ENCODE results near the gene C11orf21. TPM values are rescaled to one million over a fixed set of nuclear protein-coding genes. Genes with fewer than 3 reads are reported as not detected.

C11orf21 gene
- total RNA-seq, 2 donors from 2014 or later = 13.6 to 16.6 TPM

DNA sequence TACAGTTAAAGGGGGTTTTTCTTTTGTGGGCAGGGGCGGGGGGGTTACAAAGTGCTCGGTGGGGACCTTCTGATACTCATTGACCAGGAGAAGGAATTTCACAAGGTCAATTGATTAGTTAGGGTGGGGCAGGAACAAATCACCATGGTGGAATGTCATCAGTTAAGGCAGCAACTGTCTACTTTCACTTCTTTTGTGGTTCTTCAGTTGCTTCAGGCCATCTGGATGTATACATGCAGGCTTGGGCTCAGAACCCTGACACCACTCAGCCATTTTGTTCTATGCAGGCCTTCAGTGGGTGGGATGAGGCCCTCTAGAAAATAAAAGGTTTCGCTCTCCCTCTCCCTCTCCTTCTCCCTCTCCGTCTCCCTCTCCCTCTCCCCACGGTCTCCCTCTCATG, 29.7 kb upstream of the C11orf21 start:
- H3K27ac Mint-ChIP-seq = no peak overlapping the region
- peaks cover 0 to 4% of the 10 kb centered on the region in 2 donors for H3K36me3 Mint-ChIP-seq (ENCODE audit: insufficient read depth in 2 of 2)
- H3K9me3 Mint-ChIP-seq = peaks cover 0 to 2% of the 10 kb centered on the region in 2 donors
- no peak for ATAC-seq (replicated peaks in 1 of 2)
- H3K27me3 Mint-ChIP-seq (ENCODE audit: low read depth) = peaks cover 17% of the 10 kb centered on the region
- no peaks in the 10 kb centered on the region for H3K4me1 Mint-ChIP-seq (ENCODE audit: low read depth)
- DNase-seq = no peak
- H3K4me3 Mint-ChIP-seq = no peak overlapping the region

DNA sequence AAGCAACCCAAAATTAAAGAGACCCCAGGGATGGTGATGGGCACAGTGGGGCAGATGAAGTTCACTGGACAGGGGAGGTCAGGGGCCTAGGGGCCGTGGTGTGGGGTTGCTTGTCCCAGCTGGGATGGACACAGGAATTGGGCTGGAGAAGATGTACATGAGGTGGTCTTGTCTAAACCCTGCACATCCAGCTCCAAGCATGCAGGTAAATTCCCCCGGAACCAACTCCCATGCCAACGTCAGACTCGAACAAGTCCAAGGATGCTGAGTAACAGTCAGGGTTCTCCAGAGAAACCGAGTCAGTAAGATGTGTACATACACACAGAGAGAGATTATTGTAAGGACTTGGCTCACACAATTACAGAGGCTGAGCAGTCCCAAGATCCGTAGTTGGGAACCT, 29.0 kb upstream of the C11orf21 start:
- no peak for ATAC-seq (replicated peaks in 1 of 2)
- peaks cover 0 to 4% of the 10 kb centered on the region in 2 donors for H3K36me3 Mint-ChIP-seq (ENCODE audit: insufficient read depth in 2 of 2)
- no peak for DNase-seq
- H3K27me3 Mint-ChIP-seq (ENCODE audit: low read depth) = peaks cover 20% of the 10 kb centered on the region
- H3K9me3 Mint-ChIP-seq = peaks cover 2% of the 10 kb centered on the region in 2 donors
- no peak overlapping the region for H3K4me3 Mint-ChIP-seq
- H3K4me1 Mint-ChIP-seq (ENCODE audit: low read depth) = no peaks in the 10 kb centered on the region
- no peak overlapping the region for H3K27ac Mint-ChIP-seq

DNA sequence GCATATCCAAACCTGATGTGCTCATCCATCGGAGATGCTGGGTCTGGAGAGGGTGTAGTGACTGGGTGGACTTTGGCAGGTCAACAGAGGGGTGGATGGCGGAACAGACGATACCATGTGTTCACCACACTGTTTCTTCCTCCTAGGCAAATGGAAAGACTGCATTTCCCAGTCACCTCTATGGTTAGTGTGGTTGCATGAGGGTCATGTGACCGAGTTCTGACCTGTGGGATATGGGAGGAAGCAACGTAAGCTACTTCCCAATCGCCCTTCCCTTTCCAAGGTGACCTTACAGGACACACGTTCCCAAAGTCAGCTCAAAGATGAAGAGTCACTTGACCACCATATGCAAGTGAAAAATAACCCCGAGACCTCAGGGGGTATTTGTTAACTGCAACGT, 27.8 kb upstream of the C11orf21 start:
- no peak for DNase-seq
- Mint-ChIP-seq H3K4me1 (ENCODE audit: low read depth) (no peaks in the 10 kb centered on the region), H3K27me3 (ENCODE audit: low read depth) (peaks cover 24% of the 10 kb centered on the region), H3K9me3 (peaks cover 2% of the 10 kb centered on the region in 2 donors), H3K27ac (no peak overlapping the region), H3K36me3 (ENCODE audit: insufficient read depth in 2 of 2) (peaks cover 3 to 4% of the 10 kb centered on the region in 2 donors), H3K4me3 (no peak overlapping the region)
- ATAC-seq (replicated peaks in 1 of 2) = no peak

DNA sequence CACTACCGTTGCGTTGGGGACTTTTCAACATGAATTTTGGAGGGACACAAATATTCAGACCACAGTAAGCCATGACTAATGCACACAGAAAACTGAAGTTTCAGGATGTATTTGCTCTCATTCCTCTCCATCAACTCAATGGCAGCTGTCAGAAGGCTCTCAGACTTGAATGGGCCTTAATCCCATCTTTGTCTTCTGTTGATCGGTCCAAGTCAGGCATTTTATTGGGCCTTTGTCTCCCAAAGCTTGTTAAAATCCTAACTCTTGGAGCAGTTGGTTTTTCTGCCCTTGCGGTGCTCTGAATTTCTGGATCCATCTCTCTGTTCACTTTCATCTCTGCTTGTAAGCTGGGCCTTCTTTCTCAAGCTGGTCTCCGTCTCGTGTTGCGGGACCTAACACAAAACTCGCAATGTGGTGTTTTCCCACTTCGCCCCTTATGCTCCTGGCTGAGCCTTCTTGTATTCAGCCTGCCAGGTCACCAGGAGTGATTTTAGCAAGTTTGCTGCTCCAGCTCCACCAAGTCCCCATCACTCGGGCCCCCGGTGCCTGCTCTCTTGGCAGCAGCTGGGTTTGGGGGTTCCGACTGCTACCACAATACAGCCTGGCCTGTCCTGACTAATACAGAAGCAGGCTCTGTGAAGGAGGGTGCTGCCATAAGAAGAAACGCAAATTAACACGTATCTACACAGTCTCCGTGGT, 27.1 kb upstream of the C11orf21 start:
- H3K36me3 Mint-ChIP-seq (ENCODE audit: insufficient read depth in 2 of 2) = peaks cover 4% of the 10 kb centered on the region in 2 donors
- DNase-seq (no peak), ATAC-seq (replicated peaks in 1 of 2) (no peak)
- no peaks in the 10 kb centered on the region for H3K4me1 Mint-ChIP-seq (ENCODE audit: low read depth)
- H3K4me3 Mint-ChIP-seq = no peak overlapping the region
- no peak overlapping the region for H3K27ac Mint-ChIP-seq
- peaks cover 2 to 3% of the 10 kb centered on the region in 2 donors for H3K9me3 Mint-ChIP-seq
- H3K27me3 Mint-ChIP-seq (ENCODE audit: low read depth) = peaks cover 24% of the 10 kb centered on the region

DNA sequence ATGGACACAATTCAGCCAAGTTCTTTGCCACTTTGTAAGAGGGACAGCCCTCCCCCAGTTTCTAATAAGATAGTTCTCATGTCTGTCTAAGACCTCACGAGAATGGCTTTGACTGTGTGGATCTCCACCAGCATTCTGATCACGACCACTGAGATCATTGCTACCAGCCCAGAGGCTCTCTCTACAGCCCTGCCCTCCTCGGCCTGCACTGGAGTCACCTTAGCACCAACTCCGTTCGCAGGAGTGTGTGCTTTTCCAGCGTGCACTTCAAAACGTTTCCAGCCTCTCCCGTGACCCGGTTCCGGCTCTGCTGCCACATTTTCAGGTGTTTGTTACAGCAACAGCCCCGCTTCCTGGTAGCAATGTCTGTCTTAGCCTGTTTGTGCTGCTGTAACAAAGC, 26.3 kb upstream of the C11orf21 start:
- no peak for ATAC-seq (replicated peaks in 1 of 2)
- DNase-seq = no peak
- H3K4me1 Mint-ChIP-seq (ENCODE audit: low read depth) = no peaks in the 10 kb centered on the region
- H3K36me3 Mint-ChIP-seq (ENCODE audit: insufficient read depth in 2 of 2) = peaks cover 4% of the 10 kb centered on the region in 2 donors
- no peak overlapping the region for H3K4me3 Mint-ChIP-seq
- no peak overlapping the region for H3K27ac Mint-ChIP-seq
- peaks cover 2 to 3% of the 10 kb centered on the region in 2 donors for H3K9me3 Mint-ChIP-seq
- peaks cover 24% of the 10 kb centered on the region for H3K27me3 Mint-ChIP-seq (ENCODE audit: low read depth)

DNA sequence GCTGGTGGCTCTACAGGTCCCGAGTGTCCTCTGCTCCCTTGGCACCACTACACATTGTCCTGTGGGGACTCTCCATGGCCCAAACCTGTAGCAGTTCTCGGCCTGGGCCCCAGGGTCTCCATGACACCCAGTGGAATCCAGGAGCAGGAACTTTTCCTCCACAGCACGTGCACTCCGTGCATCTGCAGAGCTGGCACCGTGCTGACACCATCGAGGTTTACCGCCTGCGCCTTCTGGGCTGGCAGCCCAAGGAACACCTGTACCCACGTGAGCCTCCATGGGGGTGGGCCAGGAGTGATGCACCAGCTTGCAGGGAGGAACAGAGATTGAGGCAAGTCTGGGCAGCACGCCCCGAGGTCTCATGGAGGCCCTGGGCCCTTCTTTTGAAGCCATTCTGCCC, 25.3 kb upstream of the C11orf21 start:
- Mint-ChIP-seq H3K4me1 (ENCODE audit: low read depth) (no peaks in the 10 kb centered on the region), H3K27ac (no peak overlapping the region), H3K4me3 (no peak overlapping the region), H3K36me3 (ENCODE audit: insufficient read depth in 2 of 2) (peaks cover 4% of the 10 kb centered on the region in 2 donors), H3K27me3 (ENCODE audit: low read depth) (peaks cover 24% of the 10 kb centered on the region), H3K9me3 (peaks cover 3 to 5% of the 10 kb centered on the region in 2 donors)
- DNase-seq = no peak
- no peak for ATAC-seq (replicated peaks in 1 of 2)

DNA sequence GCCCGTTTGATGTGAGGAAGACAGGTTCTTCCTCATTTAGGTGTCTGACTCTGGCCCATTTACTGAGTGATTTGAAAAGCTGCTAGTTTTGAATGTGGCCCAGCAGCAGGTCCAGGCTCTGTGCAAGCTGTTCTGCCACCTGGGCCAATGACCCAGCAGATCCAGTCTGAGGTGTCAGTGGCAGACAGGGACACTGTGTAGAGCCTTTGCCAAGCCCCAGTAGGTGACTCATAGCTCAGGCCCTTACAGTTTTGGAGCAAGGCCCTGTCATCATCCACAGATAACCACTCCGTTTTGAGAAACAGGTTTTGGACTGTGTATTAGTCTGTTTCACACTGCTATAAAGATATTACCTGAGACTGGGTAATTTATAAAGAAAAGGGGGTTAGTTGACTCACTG, 24.0 kb upstream of the C11orf21 start:
- peaks cover 24% of the 10 kb centered on the region for H3K27me3 Mint-ChIP-seq (ENCODE audit: low read depth)

DNA sequence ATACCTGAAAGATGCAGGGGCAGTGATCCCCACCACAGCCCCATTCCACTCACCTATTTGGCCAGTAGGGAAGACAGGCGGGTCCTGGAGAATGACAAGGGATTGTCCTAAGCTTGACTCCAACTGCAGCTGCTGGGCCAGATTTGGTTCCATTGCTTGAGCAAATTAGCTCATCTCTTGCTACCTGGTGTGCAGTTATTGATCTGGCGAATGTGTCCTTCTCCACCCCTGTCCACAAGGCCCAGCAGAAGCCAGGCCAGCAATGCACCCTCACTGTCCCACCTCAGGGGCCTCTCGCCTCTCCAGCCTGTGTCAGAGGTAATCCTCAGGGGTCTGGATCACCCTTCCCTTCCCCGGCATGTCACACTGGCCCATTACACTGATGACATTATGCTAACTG, 23.4 kb upstream of the C11orf21 start:
- Mint-ChIP-seq H3K4me1 (ENCODE audit: low read depth) (no peaks in the 10 kb centered on the region), H3K4me3 (no peak overlapping the region), H3K36me3 (ENCODE audit: insufficient read depth in 2 of 2) (peaks cover 0 to 4% of the 10 kb centered on the region in 2 donors), H3K27ac (no peak overlapping the region), H3K27me3 (ENCODE audit: low read depth) (peaks cover 24% of the 10 kb centered on the region), H3K9me3 (peaks cover 1 to 5% of the 10 kb centered on the region in 2 donors)
- DNase-seq (no peak), ATAC-seq (replicated peaks in 1 of 2) (no peak)

More for the DNA sequence above, 24.0 kb upstream of the C11orf21 start:
- H3K27ac Mint-ChIP-seq = no peak overlapping the region
- ATAC-seq (replicated peaks in 1 of 2) (no peak), DNase-seq (no peak)
- H3K36me3 Mint-ChIP-seq (ENCODE audit: insufficient read depth in 2 of 2) = peaks cover 1 to 4% of the 10 kb centered on the region in 2 donors
- peaks cover 1 to 5% of the 10 kb centered on the region in 2 donors for H3K9me3 Mint-ChIP-seq
- no peaks in the 10 kb centered on the region for H3K4me1 Mint-ChIP-seq (ENCODE audit: low read depth)
- no peak overlapping the region for H3K4me3 Mint-ChIP-seq

DNA sequence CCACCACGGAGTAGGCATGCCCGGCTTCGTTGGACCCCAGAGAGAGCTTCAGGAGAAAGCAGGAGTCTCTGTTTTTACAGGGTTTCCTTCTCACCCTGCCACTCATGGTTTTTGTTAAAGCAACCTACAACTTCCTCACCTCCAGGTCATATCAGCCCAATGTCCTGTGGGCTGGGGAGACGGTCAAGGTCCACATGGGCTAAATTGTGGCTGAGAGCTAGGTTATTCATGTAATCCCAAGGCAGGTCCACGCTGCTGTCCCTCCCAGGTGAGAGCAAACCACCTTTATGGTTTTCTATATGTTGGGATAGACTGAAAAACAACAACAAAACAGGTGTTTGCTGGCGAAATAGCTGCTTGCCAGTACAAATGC, 19.6 kb upstream of the C11orf21 start:
- no peak overlapping the region for H3K4me3 Mint-ChIP-seq
- peaks cover 0 to 4% of the 10 kb centered on the region in 2 donors for H3K36me3 Mint-ChIP-seq (ENCODE audit: insufficient read depth in 2 of 2)
- DNase-seq (no peak), ATAC-seq (replicated peaks in 1 of 2) (no peak)
- peaks cover 1 to 5% of the 10 kb centered on the region in 2 donors for H3K9me3 Mint-ChIP-seq
- peaks cover 8% of the 10 kb centered on the region for H3K27me3 Mint-ChIP-seq (ENCODE audit: low read depth)
- no peak overlapping the region for H3K27ac Mint-ChIP-seq
- H3K4me1 Mint-ChIP-seq (ENCODE audit: low read depth) = no peaks in the 10 kb centered on the region

DNA sequence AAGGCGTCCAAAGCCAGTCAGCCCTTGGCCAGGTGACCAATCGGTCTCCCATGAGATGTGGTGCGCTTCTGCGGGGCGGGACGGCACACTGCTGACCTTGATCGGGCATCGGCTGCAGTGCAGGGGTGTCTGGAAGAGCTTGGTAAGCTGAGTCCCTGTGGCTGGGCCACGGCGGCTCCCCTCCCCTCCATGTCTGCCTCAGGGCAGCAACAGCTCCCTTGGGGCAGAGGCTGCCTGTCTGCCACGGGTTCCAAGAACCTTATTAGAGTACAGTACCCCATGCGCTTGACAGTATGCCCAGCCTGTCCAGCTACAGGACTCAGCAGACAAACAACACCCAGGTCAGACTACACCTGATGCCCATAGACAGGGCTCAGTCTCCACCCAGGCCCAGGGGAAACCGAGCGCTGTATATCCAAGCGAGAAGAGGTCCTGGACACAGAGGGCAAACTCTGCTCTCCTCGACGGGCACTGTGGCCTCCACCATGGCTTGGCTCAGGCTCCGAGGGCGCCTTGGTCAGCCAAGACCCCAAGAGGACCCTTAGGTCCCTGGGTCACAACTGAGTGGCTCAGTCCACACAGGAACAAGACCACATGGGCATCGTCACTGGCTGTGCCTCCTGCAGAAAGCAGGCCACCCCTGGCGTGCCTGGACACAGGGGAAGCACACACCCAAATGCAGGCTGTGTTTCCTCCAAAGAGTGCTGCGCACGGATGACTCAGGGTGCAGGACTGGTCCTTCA, 19.0 kb upstream of the C11orf21 start:
- Mint-ChIP-seq H3K9me3 (peaks cover 1 to 3% of the 10 kb centered on the region in 2 donors), H3K27me3 (ENCODE audit: low read depth) (peaks cover 5% of the 10 kb centered on the region), H3K27ac (no peak overlapping the region), H3K36me3 (ENCODE audit: insufficient read depth in 2 of 2) (peaks cover 0 to 4% of the 10 kb centered on the region in 2 donors), H3K4me1 (ENCODE audit: low read depth) (no peaks in the 10 kb centered on the region), H3K4me3 (no peak overlapping the region)
- ATAC-seq (replicated peaks in 1 of 2) (no peak), DNase-seq (no peak)

DNA sequence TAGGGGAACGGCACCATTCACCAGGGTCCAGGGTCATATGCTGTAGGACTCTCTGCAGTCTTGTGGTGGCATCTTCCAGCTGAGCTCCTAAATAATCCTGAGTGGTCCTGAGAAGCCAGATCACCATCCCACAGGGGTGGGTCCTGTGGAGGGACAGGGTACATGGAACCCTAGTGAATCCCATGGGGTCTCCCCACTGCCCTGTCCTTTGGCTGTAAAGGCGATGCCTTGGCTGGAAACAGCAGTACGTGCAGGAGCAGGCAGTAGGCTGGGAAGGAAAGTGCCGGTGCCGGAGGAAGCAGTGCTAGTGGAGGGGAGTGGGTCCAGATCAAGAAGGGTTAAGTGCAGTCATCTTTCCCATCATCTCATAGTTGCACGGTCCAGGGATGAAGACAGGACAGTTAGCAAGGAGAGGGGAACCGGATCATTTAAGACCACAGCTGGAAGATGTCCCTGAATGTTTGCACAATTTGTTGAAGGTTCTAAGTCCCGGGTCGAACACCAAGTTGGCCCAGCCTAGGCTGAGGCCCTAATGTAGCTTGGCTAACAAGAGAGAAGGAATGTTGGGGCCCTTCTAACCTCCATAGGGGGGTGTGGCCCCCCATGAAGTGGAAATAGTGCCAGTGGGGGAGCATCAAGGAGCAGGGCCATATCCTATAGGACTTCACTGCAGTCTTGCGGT, 18.2 kb upstream of the C11orf21 start:
- no peak for DNase-seq
- Mint-ChIP-seq H3K27me3 (ENCODE audit: low read depth) (no peaks in the 10 kb centered on the region), H3K4me3 (no peak overlapping the region), H3K27ac (no peak overlapping the region), H3K4me1 (ENCODE audit: low read depth) (no peaks in the 10 kb centered on the region), H3K9me3 (peaks cover 1 to 3% of the 10 kb centered on the region in 2 donors), H3K36me3 (ENCODE audit: insufficient read depth in 2 of 2) (peaks cover 0 to 4% of the 10 kb centered on the region in 2 donors)
- no peak for ATAC-seq (replicated peaks in 1 of 2)

DNA sequence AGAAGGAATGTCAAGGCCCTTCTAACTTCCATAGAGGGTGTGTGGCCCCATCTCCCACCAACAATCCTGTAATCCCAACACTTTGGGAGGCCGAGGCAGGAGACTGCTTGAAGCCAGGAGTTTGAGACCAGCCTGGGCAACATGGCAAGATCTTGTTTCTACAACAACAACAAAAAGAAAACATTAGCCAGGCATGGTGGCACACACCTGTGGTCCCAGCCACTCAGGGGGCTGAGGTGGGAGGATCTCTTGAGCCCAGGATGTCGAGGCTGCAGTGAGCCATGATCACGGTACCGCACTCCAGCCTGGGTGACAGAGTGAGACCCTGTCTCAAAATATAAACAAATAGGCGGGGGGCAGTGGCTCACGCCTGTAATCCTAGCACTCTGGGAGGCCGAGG, 17.0 kb upstream of the C11orf21 start:
- H3K27ac Mint-ChIP-seq = no peak overlapping the region
- no peak for DNase-seq
- no peaks in the 10 kb centered on the region for H3K4me1 Mint-ChIP-seq (ENCODE audit: low read depth)
- H3K4me3 Mint-ChIP-seq = no peak overlapping the region
- no peak for ATAC-seq (replicated peaks in 1 of 2)
- H3K27me3 Mint-ChIP-seq (ENCODE audit: low read depth) = no peaks in the 10 kb centered on the region
- H3K9me3 Mint-ChIP-seq = peaks cover 0 to 3% of the 10 kb centered on the region in 2 donors
- H3K36me3 Mint-ChIP-seq (ENCODE audit: insufficient read depth in 2 of 2) = no peaks in the 10 kb centered on the region

DNA sequence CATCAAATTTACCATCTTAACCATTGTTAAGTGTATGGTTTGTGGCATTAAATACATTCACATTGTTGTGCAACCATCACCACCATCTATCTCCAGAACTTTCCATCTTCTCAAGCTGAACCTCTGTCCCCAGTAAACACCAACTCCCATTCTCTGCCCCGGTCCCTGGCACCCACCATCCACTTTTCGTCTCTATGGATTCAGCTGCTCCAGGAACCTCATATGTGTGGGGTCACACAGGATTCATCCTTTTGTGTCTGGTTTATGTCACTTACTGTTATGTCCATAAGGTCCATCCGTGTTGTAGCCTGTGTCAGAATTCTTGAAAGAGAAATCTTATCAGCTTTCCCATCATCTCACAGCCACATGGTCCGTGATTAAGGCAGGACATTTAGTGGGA, 16.4 kb upstream of the C11orf21 start:
- no peak for DNase-seq
- no peak overlapping the region for H3K27ac Mint-ChIP-seq

More for the DNA sequence above, 16.4 kb upstream of the C11orf21 start:
- ATAC-seq (replicated peaks in 1 of 2) = no peak
- Mint-ChIP-seq H3K9me3 (peaks cover 0 to 3% of the 10 kb centered on the region in 2 donors), H3K36me3 (ENCODE audit: insufficient read depth in 2 of 2) (no peaks in the 10 kb centered on the region), H3K4me1 (ENCODE audit: low read depth) (no peaks in the 10 kb centered on the region), H3K4me3 (no peak overlapping the region), H3K27me3 (ENCODE audit: low read depth) (no peaks in the 10 kb centered on the region)

Data from activated T-cell treated with anti-CD3 and anti-CD28 coated beads, Interleukin-2, amount 50 U/mL, for 72 hours (primary cell).